ENCODE measurements around the gene CRYGC. TPM values are rescaled to one million over a fixed set of nuclear protein-coding genes. Genes with fewer than 3 reads are reported as not detected.

Gene CRYGC
- total RNA-seq, 1 donor = not detected

DNA sequence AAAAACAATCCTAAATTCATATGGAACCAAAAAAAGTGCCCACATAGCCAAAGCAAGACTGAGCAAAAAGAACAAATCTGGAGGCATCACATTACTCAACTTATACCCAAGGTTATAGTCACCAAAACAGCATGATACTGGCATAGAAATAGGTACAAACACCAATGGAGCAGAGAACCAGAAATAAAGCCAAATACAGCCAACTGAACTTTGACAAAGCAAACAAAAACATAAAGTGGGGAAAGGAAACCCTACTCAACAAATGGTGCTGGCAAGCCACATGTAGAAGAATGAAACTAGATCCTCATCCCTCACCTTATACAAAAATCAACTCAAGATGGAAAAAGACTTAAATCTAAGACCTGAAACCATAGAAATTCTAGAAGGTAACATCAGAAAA is 45.8 kb downstream of the CRYGC start:
- Histone ChIP-seq H3K27me3 (ENCODE audit: insufficient read depth, low read length) (no peaks in the 10 kb centered on the region), H3K4me1 (ENCODE audit: insufficient read depth, low read length) (no peaks in the 10 kb centered on the region), H3K79me2 (ENCODE audit: insufficient read depth, low read length) (no peaks in the 10 kb centered on the region), H3K36me3 (ENCODE audit: insufficient read depth, low read length) (no peaks in the 10 kb centered on the region), H3K27ac (ENCODE audit: low read depth, low read length) (no peak overlapping the region), H2AFZ (ENCODE audit: low read length) (no peak overlapping the region), H3K4me3 (ENCODE audit: insufficient read depth, low read length) (no peak overlapping the region), H4K20me1 (ENCODE audit: insufficient read depth, low read length) (no peaks in the 10 kb centered on the region), H3K9me3 (ENCODE audit: low read depth, low read length) (no peaks in the 10 kb centered on the region), H3K4me2 (ENCODE audit: insufficient read depth, low read length) (no peak overlapping the region)
- TF ChIP-seq CTCF (IDR thresholded peaks at IDR 0.05; ENCODE audit: extremely low read depth, low read depth, low read length) = no peak
- DNase-seq (ENCODE audit: insufficient read length, low spot score, missing footprints) = no peak

Other genes starting within 250 kb of the CRYGC start
- gene PLEKHM3, start 104.3 kb downstream of the CRYGC start, total RNA-seq = 23.3 and 23.5 TPM in 2 replicates
- gene CRYGD, start 5.3 kb downstream of the CRYGC start, total RNA-seq = not detected in 2 replicates
- gene CRYGB, start 16.3 kb upstream of the CRYGC start, total RNA-seq = not detected in 2 replicates
- not detected in 2 replicates for gene CRYGA, start 33.8 kb upstream of the CRYGC start, total RNA-seq
- gene C2orf80, start 60.2 kb upstream of the CRYGC start, total RNA-seq = not detected in 2 replicates
- 181 and 226 TPM in 2 replicates for gene IDH1, start 125.2 kb upstream of the CRYGC start, total RNA-seq
- gene PIKFYVE, start 136.4 kb upstream of the CRYGC start, total RNA-seq = 52.7 and 57.9 TPM in 2 replicates

Data from osteoblast (primary cell).